Measurements from ENCODE around the gene C16orf90. TPM values are rescaled to one million over a fixed set of nuclear protein-coding genes. Genes with fewer than 3 reads are reported as not detected.
"Not testable (repeated sequence)": the region's sequence is repeated elsewhere in the genome, so short reads cannot be mapped to it uniquely, and the experiment has no call there.

C16orf90 gene
- total RNA-seq, 1 donor = not detected

DNA sequence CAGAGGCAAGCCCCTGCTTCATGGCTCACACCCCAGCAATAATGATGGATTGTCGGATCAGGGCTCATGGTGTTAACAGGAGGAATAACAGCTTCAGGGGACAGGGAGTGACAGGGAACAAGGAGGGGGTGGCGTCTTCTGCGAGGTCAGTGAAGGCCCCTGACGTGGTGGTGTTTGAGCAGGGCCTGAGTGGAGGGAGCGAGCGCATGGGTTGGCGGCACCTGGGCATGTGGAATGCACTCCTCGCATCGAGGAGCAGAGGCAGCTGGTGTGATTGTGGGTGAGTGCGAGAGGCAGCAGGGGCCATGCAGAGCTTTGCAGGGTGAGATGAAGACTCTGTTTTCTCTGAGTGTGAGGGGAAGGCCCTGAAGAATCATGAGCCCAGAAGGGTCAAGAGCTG lies 38.8 kb upstream of the C16orf90 start:
- TF ChIP-seq, protein P1, sequence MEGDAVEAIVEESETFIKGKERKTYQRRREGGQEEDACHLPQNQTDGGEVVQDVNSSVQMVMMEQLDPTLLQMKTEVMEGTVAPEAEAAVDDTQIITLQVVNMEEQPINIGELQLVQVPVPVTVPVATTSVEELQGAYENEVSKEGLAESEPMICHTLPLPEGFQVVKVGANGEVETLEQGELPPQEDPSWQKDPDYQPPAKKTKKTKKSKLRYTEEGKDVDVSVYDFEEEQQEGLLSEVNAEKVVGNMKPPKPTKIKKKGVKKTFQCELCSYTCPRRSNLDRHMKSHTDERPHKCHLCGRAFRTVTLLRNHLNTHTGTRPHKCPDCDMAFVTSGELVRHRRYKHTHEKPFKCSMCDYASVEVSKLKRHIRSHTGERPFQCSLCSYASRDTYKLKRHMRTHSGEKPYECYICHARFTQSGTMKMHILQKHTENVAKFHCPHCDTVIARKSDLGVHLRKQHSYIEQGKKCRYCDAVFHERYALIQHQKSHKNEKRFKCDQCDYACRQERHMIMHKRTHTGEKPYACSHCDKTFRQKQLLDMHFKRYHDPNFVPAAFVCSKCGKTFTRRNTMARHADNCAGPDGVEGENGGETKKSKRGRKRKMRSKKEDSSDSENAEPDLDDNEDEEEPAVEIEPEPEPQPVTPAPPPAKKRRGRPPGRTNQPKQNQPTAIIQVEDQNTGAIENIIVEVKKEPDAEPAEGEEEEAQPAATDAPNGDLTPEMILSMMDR (IDR thresholded peaks at IDR 0.05; ENCODE audit: insufficient read depth, low read depth, low read length) = no peak
- no peak for DNase-seq (ENCODE audit: low read depth)
- H3K4me3 ChIP-seq (ENCODE audit: low read depth, low read length) = no peak overlapping the region

DNA sequence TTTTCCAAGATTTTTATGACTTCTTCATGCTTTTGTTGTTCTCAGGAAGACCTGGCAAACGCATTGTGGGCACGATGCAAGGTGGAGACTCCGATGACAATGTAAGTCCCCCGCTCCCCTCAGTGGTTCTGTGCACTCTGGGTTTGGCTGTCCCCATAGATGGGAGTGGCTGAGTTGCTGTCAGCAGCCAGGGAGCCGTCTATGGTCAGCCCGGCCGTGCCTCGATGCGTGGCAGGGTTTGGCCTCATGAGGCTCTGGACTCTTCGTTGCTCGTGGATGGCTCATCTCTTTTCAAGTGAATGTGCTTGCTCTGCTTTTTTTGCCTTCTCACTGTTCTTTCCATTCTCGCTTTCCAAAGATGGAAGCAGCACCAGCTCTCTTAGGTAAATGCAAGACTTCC lies 37.5 kb upstream of the C16orf90 start:
- DNase-seq (ENCODE audit: low read depth) = no peak
- no peak overlapping the region for H3K4me3 ChIP-seq (ENCODE audit: low read depth, low read length)
- TF ChIP-seq, protein P1 (IDR thresholded peaks at IDR 0.05; ENCODE audit: insufficient read depth, low read depth, low read length) = no peak

DNA sequence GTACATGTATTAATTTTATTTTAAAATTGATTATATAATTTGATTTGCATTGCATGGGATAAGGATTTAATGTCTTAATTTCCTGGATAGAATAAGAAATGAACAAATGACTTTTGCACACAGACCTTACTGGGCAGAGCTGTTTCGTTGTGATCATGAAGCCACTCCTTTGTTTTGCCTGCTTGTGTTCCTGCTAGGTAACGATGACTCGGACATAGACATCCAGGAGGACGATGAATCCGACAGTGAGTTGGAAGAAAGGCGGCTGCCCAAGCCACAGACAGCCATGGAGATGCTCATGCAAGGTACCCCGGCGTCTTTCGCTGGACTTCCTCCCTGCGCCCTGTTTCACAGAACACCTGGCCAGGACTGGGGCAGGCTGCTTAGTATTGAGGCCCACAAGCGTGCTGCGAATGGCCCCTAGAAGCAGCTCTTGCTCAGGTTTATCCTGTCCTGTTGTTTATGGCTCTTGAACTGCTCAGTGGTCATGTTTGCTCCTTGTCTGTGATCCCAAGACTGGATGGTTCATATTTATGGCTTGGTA lies 35.2 kb upstream of the C16orf90 start:
- no peak overlapping the region for H3K4me3 ChIP-seq (ENCODE audit: low read depth, low read length)
- no peak for DNase-seq (ENCODE audit: low read depth)
- TF ChIP-seq, protein P1 (IDR thresholded peaks at IDR 0.05; ENCODE audit: insufficient read depth, low read depth, low read length) = no peak

DNA sequence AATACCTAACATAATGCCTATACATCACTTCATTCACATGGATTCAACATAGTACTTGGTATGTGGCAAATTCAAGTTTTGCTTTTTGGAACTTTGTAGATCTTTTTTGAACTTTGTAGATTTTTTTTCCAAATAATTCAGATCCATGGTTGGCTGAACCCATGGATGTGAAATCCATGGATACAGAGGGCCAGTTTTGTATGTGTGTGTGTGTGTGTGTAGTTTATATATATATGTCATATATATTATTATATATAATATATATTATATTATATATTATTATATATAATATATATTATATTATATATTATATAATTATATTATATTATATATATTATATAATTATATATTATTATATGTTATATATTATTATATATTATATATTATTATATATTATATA lies 33.9 kb upstream of the C16orf90 start:
- H3K4me3 ChIP-seq (ENCODE audit: low read depth, low read length) = no peak overlapping the region
- TF ChIP-seq, protein P1 (IDR thresholded peaks at IDR 0.05; ENCODE audit: insufficient read depth, low read depth, low read length) = no peak
- no peak for DNase-seq (ENCODE audit: low read depth)

DNA sequence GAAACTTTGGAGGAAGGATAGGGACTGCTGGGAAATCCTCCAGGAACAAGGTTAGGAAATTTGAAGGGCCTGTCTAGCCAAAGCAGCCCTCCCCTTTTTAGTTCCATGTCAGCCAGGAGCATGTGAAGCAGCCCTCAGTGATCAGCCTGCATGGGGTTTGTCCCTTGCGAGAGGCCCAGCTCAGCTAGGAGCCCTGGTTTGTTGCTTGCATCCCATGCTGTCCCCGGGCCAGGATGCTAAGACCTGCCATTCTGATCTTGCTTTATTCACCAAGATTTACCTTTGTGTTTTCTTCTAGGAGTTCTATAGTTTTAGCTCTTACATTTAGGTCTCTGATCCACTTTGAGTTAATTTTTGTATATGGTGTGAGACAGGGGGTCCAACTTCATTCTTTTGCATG lies 33.1 kb upstream of the C16orf90 start:
- TF ChIP-seq, protein P1 (IDR thresholded peaks at IDR 0.05; ENCODE audit: insufficient read depth, low read depth, low read length) = no peak
- DNase-seq (ENCODE audit: low read depth) = no peak
- no peak overlapping the region for H3K4me3 ChIP-seq (ENCODE audit: low read depth, low read length)

DNA sequence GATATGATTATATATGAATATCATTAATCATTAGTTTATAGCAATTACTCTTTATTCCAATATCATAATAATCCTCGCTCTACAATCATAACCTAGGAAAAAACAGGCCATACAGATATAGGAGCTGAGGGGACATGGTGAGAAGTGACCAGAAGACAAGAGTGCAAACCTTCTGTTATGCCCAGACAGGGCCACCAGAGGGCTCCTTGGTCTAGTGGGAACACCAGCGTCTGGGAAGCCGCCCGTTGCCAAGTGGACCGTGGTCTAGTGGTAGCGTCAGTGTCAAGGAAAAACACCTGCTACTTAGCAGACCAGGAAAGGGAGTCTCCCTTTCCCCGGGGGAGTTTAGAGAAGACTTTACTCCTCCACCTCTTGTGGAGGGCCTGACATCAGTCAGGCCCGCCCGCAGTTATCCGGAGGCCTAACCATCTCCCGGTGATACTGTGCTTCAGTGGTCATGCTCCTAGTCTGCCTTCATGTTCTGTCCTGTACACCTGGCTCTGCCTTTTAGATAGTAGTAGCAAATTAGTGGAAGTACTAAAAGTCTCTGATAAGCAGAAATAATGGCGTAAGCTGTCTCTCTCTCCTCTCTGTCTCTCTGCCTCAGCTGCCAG lies 32.0 kb upstream of the C16orf90 start:
- DNase-seq (ENCODE audit: low read depth) = peak; percentile 74
- TF ChIP-seq, protein P1 (IDR thresholded peaks at IDR 0.05; ENCODE audit: insufficient read depth, low read depth, low read length) = peak; percentile 72
- not testable (repeated sequence) for H3K4me3 ChIP-seq (ENCODE audit: low read depth, low read length)

DNA sequence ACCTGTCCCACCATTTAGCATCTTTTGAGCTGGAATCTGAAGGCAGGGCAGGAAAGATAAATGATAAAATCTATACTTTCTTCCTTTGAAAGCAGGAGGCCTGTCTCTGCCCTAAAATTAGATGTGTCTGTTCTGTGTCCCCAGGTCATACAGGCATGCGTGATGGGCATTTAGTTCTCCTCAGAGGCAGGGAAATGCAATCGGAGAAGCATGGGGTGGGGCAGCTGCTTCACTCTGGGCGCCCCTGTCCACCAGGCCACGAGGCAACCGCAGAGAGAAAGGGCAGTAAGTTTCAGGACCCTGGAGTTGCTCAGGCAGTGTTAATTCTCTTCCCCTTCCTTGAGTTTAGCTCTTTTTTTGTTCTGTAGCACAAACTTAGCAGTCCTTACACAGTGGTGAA lies 30.7 kb upstream of the C16orf90 start:
- TF ChIP-seq, protein P1 (IDR thresholded peaks at IDR 0.05; ENCODE audit: insufficient read depth, low read depth, low read length) = no peak
- no peak overlapping the region for H3K4me3 ChIP-seq (ENCODE audit: low read depth, low read length)
- DNase-seq (ENCODE audit: low read depth) = no peak

Data from fibroblast of villous mesenchyme (primary cell).